SK-N-SH treated with all-trans-retinoic acid at 6 μM for 48 hours (cell line): Measurements from ENCODE around the gene PLEKHH1.

ENCODE experiments used
- ATAC-seq: fragments of 200-7000 bp; cut with Tn5 transposase; 3 replicates; pipeline ENCODE4 v1.9.1; 2020; ENCODE audit warnings: mild to moderate bottlenecking, moderate library complexity
- ARNTL ChIP-seq: fragments of 450-650 bp; formaldehyde crosslinking; IDR thresholded peaks from 2 replicates; pipeline ENCODE4 v1.5.0; 2020; ENCODE audit warnings: low read depth, mild to moderate bottlenecking, moderate library complexity, borderline replicate concordance
- BACH2 ChIP-seq: fragments of 250-450 bp; sonication (Bioruptor Pico); IDR thresholded peaks from 2 replicates; pipeline ENCODE4 v1.9.0; 2021; ENCODE audit warnings: mild to moderate bottlenecking, borderline replicate concordance
- CSDC2 ChIP-seq: fragments of 250-450 bp; sonication (Bioruptor Pico); IDR thresholded peaks from 2 replicates; pipeline ENCODE4 v1.5.0; 2020; ENCODE audit warnings: mild to moderate bottlenecking, moderate library complexity
- ESRRG ChIP-seq: fragments of 250-450 bp; sonication (Bioruptor Pico); IDR thresholded peaks from 2 replicates; pipeline ENCODE4 v1.6.1; 2021; ENCODE audit warnings: mild to moderate bottlenecking
- GLIS3 ChIP-seq: fragments of 250-450 bp; sonication (Bioruptor Pico); IDR thresholded peaks from 2 replicates; pipeline ENCODE4 v1.5.0; 2020; ENCODE audit warnings: mild to moderate bottlenecking, moderate library complexity
- PATZ1 ChIP-seq: fragments of 250-450 bp; sonication (Bioruptor Pico); IDR thresholded peaks from 2 replicates; pipeline ENCODE4 v1.8.0; 2020; ENCODE audit warnings: mild to moderate bottlenecking, moderate library complexity, borderline replicate concordance
- POU6F1 ChIP-seq: fragments of 250-450 bp; sonication (Bioruptor Pico); IDR thresholded peaks from 2 replicates; pipeline ENCODE4 v1.8.0; 2021; ENCODE audit warnings: low read depth, mild to moderate bottlenecking, moderate library complexity, borderline replicate concordance
- PPARA ChIP-seq: fragments of 250-450 bp; sonication (Bioruptor Pico); IDR thresholded peaks from 2 replicates; pipeline ENCODE4 v1.5.0; 2020; ENCODE audit warnings: mild to moderate bottlenecking, borderline replicate concordance
- SNAI2 ChIP-seq: fragments of 250-450 bp; sonication (Bioruptor Pico); IDR thresholded peaks from 2 replicates; pipeline ENCODE4 v1.5.0; 2020; ENCODE audit warnings: mild to moderate bottlenecking, moderate library complexity
- TOX ChIP-seq: fragments of 250-450 bp; sonication (Bioruptor Pico); IDR thresholded peaks from 2 replicates; pipeline ENCODE4 v1.8.0; 2021; ENCODE audit warnings: mild to moderate bottlenecking, moderate library complexity, borderline replicate concordance
- TSHZ2 ChIP-seq: fragments of 250-450 bp; sonication (Bioruptor Pico); IDR thresholded peaks from 2 replicates; pipeline ENCODE4 v1.5.0; 2020; ENCODE audit warnings: mild to moderate bottlenecking, moderate library complexity
- ZC3H10 ChIP-seq: fragments of 250-450 bp; sonication (Bioruptor Pico); IDR thresholded peaks from 2 replicates; pipeline ENCODE4 v1.5.1; 2021; ENCODE audit warnings: mild to moderate bottlenecking, moderate library complexity
- ZFP3 ChIP-seq: fragments of 250-450 bp; sonication (Bioruptor Pico); IDR thresholded peaks from 2 replicates; pipeline ENCODE4 v1.5.0; 2020; ENCODE audit warnings: mild to moderate bottlenecking, moderate library complexity
- ZFP30 ChIP-seq: fragments of 450-650 bp; formaldehyde crosslinking; IDR thresholded peaks from 2 replicates; pipeline ENCODE4 v1.5.0; 2022; ENCODE audit warnings: mild to moderate bottlenecking, moderate library complexity
- ZNF70 ChIP-seq: fragments of 450-650 bp; formaldehyde crosslinking; IDR thresholded peaks from 2 replicates; pipeline ENCODE4 v1.5.0; 2020; ENCODE audit warnings: mild to moderate bottlenecking, moderate library complexity
- TF ChIP-seq, protein P1 (sequence below): fragments of 250-450 bp; sonication (Bioruptor Pico); IDR thresholded peaks from 2 replicates; pipeline ENCODE4 v1.5.1; 2020; ENCODE audit warnings: low read depth, mild to moderate bottlenecking, moderate library complexity

Gene PLEKHH1

DNA sequence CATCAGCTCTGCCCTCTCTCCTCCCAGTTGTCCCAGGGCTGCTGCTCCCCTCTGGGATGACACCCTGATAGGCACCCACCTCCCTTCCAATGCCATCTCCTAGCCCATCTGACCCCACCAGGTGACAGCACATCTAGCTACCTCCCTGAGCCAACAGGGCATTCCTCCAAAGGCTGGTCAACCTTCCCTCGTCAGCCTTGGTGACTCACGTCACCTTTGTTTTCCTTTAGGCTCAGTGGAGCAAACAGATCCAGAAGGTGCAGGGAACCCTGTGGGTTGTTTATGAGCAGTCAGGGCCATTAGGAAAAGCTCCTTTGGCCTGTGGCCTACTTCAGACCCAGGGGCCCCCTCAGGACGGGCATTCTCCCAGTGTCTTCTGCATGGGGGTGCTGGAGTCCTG is 34.6 kb downstream of the PLEKHH1 start (continued):
- TF ChIP-seq TSHZ2 (CRISPR knock-in tag) (no peak), POU6F1 (CRISPR knock-in tag) (no peak), CSDC2 (no peak)
- TF ChIP-seq, all 23 proteins: peak for 0

- no peak for ATAC-seq
- TF ChIP-seq ESRRG (CRISPR knock-in tag) (no peak), ARNTL (CRISPR knock-in tag) (no peak), ZNF70 (CRISPR knock-in tag) (no peak), TOX (CRISPR knock-in tag) (no peak), BACH2 (CRISPR knock-in tag) (no peak), PPARA (CRISPR knock-in tag) (no peak), ZC3H10 (CRISPR knock-in tag) (no peak), SNAI2 (no peak), TSHZ2 (CRISPR knock-in tag) (no peak), ZFP3 (CRISPR knock-in tag) (no peak), GLIS3 (no peak), POU6F1 (CRISPR knock-in tag) (no peak), ZFP30 (CRISPR knock-in tag) (no peak)
- TF ChIP-seq, protein P1, sequence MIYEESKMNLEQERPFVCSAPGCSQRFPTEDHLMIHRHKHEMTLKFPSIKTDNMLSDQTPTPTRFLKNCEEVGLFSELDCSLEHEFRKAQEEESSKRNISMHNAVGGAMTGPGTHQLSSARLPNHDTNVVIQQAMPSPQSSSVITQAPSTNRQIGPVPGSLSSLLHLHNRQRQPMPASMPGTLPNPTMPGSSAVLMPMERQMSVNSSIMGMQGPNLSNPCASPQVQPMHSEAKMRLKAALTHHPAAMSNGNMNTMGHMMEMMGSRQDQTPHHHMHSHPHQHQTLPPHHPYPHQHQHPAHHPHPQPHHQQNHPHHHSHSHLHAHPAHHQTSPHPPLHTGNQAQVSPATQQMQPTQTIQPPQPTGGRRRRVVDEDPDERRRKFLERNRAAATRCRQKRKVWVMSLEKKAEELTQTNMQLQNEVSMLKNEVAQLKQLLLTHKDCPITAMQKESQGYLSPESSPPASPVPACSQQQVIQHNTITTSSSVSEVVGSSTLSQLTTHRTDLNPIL (CRISPR knock-in tag): no peak
These were observed 36.0 kb downstream of the PLEKHH1 start for GRCh38 chr14:67569011-67569650.

- TF ChIP-seq PATZ1 (CRISPR knock-in tag): no peak
- TF ChIP-seq TOX (CRISPR knock-in tag): no peak
- no peak for ATAC-seq
These were observed 36.7 kb downstream of the PLEKHH1 start for GRCh38 chr14:67569651-67570290.
